Progenitor cell of endocrine pancreas (in vitro differentiated cells): Measurements from ENCODE around the gene ZNF598. TPM values are rescaled to one million over a fixed set of nuclear protein-coding genes. Genes with fewer than 3 reads are reported as not detected.
A peak's percentile ranks its signal among the peaks of the same experiment; 100 is the strongest.

Experiments
- DNase-seq: peaks from one replicate; pipeline ENCODE4 v3.0.0; 2021; ENCODE audit warnings: low spot score; ENCODE audit not compliant: unreplicated experiment
- H3K27ac Mint-ChIP-seq: 2 replicates; pipeline ENCODE4 v1.8.0; 2021; ENCODE audit warnings: mild to moderate bottlenecking, moderate library complexity, mixed read lengths
- H3K27me3 Mint-ChIP-seq: 2 replicates; pipeline ENCODE4 v1.8.0; 2021; ENCODE audit warnings: mixed read lengths
- H3K36me3 Mint-ChIP-seq: 2 replicates; pipeline ENCODE4 v1.8.0; 2022; ENCODE audit warnings: mixed read lengths; ENCODE audit not compliant: insufficient read depth
- H3K4me1 Mint-ChIP-seq: 2 replicates; pipeline ENCODE4 v1.8.0; 2021; ENCODE audit warnings: low read depth, mixed read lengths
- H3K4me3 Mint-ChIP-seq: 2 replicates; pipeline ENCODE4 v1.8.0; 2021; ENCODE audit warnings: low read depth, mild to moderate bottlenecking, moderate library complexity, mixed read lengths
- H3K9me3 Mint-ChIP-seq: 2 replicates; pipeline ENCODE4 v1.8.0; 2021; ENCODE audit warnings: low read depth, mixed read lengths
- total RNA-seq: library from RNA; stranded (reverse); gene quantifications from 2 replicates; pipeline ENCODE4 v1.2.1, GENCODE V29; 2021
- TF ChIP-seq, protein P1 (sequence below): fragments of 200-600 bp; sonication (generic); IDR thresholded peaks from one replicate; pipeline ENCODE4 v1.5.0; 2021; ENCODE audit warnings: antibody characterized with exemption, mild to moderate bottlenecking; ENCODE audit not compliant: unreplicated experiment

The ZNF598 gene
- total RNA-seq, 1 donor from 2014 or later = 41.5 TPM

- TF ChIP-seq, protein P1, sequence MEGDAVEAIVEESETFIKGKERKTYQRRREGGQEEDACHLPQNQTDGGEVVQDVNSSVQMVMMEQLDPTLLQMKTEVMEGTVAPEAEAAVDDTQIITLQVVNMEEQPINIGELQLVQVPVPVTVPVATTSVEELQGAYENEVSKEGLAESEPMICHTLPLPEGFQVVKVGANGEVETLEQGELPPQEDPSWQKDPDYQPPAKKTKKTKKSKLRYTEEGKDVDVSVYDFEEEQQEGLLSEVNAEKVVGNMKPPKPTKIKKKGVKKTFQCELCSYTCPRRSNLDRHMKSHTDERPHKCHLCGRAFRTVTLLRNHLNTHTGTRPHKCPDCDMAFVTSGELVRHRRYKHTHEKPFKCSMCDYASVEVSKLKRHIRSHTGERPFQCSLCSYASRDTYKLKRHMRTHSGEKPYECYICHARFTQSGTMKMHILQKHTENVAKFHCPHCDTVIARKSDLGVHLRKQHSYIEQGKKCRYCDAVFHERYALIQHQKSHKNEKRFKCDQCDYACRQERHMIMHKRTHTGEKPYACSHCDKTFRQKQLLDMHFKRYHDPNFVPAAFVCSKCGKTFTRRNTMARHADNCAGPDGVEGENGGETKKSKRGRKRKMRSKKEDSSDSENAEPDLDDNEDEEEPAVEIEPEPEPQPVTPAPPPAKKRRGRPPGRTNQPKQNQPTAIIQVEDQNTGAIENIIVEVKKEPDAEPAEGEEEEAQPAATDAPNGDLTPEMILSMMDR = no peak
- Mint-ChIP-seq H3K4me3 (no peak overlapping the region), H3K27ac (no peak overlapping the region), H3K36me3 (peaks cover 7% of the 10 kb centered on the region), H3K9me3 (no peaks in the 10 kb centered on the region), H3K27me3 (peaks cover 40% of the 10 kb centered on the region), H3K4me1 (peaks cover 5% of the 10 kb centered on the region)
- DNase-seq = no peak
Observed at GRCh38 chr16:1978476-1979120, 31.0 kb downstream of the ZNF598 start.

DNA sequence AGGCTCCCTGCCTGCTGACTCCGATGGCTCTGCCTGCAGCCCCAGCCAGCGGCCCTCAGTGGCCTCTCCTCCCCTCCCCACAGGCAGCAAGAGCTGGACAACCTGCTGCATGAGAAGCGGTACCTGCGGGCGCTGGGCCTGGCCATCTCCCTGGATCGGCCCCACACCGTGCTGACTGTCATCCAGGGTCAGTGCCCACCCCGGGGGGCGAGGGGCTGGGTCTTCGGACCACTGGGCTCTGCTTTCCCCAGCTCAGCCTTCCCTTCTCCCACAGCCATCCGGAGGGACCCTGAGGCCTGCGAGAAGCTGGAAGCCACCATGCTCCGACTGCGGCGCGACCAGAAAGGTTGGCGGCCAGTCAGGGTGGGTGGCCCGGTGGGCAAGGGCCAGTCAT, 31.7 kb downstream of the ZNF598 start:
- no peak overlapping the region for H3K4me3 Mint-ChIP-seq
- H3K9me3 Mint-ChIP-seq = no peaks in the 10 kb centered on the region
- no peak for DNase-seq
- H3K27ac Mint-ChIP-seq = no peak overlapping the region
- peaks cover 36% of the 10 kb centered on the region for H3K27me3 Mint-ChIP-seq
- peaks cover 2% of the 10 kb centered on the region for H3K4me1 Mint-ChIP-seq
- TF ChIP-seq, protein P1 = no peak
- H3K36me3 Mint-ChIP-seq = peaks cover 7% of the 10 kb centered on the region

DNA sequence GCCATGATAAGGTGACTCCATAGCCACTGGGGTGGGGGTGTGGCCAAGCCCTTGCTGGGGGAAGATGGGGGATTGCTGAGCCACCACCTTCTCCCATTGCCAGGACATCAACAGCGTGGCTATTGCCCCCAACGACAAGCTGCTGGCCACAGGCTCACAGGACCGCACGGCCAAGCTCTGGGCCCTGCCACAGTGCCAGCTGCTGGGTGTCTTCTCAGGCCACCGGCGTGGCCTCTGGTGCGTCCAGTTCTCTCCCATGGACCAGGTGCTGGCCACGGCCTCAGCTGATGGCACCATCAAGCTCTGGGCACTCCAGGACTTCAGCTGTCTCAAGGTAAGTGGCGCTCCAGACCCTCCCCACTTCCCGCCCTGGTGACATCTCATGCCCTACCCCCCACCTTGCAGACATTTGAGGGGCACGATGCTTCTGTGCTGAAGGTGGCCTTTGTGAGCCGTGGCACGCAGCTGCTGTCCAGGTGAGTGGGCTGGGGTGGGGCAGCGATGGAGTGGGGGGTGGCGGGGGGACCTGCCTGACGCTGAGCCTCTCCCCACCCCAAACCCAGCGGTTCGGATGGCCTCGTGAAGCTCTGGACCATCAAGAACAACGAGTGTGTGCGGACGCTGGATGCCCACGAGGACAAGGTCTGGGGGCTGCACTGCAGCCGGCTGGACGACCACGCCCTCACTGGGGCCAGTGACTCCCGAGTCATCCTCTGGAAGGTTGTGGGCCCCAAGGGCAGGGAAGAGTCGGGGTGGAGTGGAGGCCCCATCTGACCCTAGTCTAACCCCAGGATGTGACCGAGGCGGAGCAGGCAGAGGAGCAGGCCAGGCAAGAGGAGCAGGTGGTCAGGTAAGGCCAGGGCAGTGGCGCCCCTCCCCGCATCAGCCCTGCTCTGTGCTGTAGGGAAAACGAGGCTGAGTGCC, 32.4 kb downstream of the ZNF598 start:
- Mint-ChIP-seq H3K4me3 (no peak overlapping the region), H3K27ac (no peak overlapping the region), H3K36me3 (peaks cover 7% of the 10 kb centered on the region), H3K4me1 (peaks cover 6% of the 10 kb centered on the region), H3K27me3 (peaks cover 29% of the 10 kb centered on the region), H3K9me3 (no peaks in the 10 kb centered on the region)
- TF ChIP-seq, protein P1 = no peak
- DNase-seq = no peak

DNA sequence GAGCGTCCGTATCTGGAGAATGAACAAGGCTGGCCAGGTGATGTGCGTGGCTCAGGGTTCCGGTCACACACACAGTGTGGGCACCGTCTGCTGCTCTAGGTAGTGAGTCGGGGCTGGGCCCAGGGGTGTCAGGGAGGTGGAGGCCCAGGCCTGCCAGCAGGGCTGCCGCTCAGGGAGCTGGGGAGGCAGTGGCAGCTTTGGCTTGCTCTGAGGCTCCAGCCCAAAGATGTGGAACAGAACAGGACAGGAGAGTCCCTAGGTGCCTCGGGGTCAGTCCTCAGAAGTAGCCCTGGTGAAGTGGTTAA, 33.5 kb downstream of the ZNF598 start:
- peaks cover 13% of the 10 kb centered on the region for H3K4me1 Mint-ChIP-seq
- no peak for DNase-seq
- H3K27me3 Mint-ChIP-seq = peaks cover 19% of the 10 kb centered on the region
- TF ChIP-seq, protein P1 = no peak
- no peak overlapping the region for H3K27ac Mint-ChIP-seq
- H3K9me3 Mint-ChIP-seq = no peaks in the 10 kb centered on the region
- H3K36me3 Mint-ChIP-seq = peaks cover 7% of the 10 kb centered on the region
- no peak overlapping the region for H3K4me3 Mint-ChIP-seq

- H3K4me3 Mint-ChIP-seq = peak overlapping the region; percentile 16
- H3K27ac Mint-ChIP-seq = no peak overlapping the region
- peaks cover 7% of the 10 kb centered on the region for H3K36me3 Mint-ChIP-seq
- TF ChIP-seq, protein P1 = no peak
- no peaks in the 10 kb centered on the region for H3K9me3 Mint-ChIP-seq
- H3K27me3 Mint-ChIP-seq = peaks cover 14% of the 10 kb centered on the region
- no peak for DNase-seq
- peaks cover 14% of the 10 kb centered on the region for H3K4me1 Mint-ChIP-seq
Observed at GRCh38 chr16:1975432-1976215, 34.0 kb downstream of the ZNF598 start.
